HL-60 (cell line): Measurements from ENCODE around the gene HTR3E.

Experiments
- DNase-seq, 2 experiments: peaks; one replicate each; pipeline ENCODE4 v3.0.0-alpha.2; 2010 to 2020; ENCODE audit warnings: low read depth in 1 of 2, low spot score in 1 of 2
- H3K27ac ChIP-seq: fragments of 250-450 bp; sonication (Bioruptor Pico); replicated peaks from 2 replicates; pipeline ENCODE4 v1.5.1; 2020; ENCODE audit warnings: mild to moderate bottlenecking, moderate library complexity
- H3K27me3 ChIP-seq: fragments of 250-450 bp; sonication (Bioruptor Pico); 2 replicates; pipeline ENCODE4 v1.5.1; 2021; ENCODE audit warnings: mild to moderate bottlenecking, moderate library complexity; ENCODE audit not compliant: insufficient read depth, poor library complexity, severe bottlenecking
- H3K4me3 ChIP-seq: replicated peaks from 2 replicates; pipeline ENCODE4 v1.5.1; 2011; ENCODE audit warnings: mild to moderate bottlenecking, control low read depth, low read length; ENCODE audit not compliant: insufficient read depth
- GABPA ChIP-seq: IDR thresholded peaks from 2 replicates; pipeline ENCODE4 v1.6.1; 2012; ENCODE audit warnings: low read depth
- POLR2AphosphoS5 ChIP-seq: IDR thresholded peaks from 2 replicates; pipeline ENCODE4 v1.6.1; 2012; ENCODE audit warnings: low read depth
- SPI1 ChIP-seq: IDR thresholded peaks from 2 replicates; pipeline ENCODE4 v1.6.1; 2012; ENCODE audit warnings: low read depth, mild to moderate bottlenecking, borderline replicate concordance
- TF ChIP-seq, protein P1 (sequence below): IDR thresholded peaks from 2 replicates; pipeline ENCODE4 v1.6.1; 2012; ENCODE audit warnings: low read depth; ENCODE audit not compliant: insufficient replicate concordance
- TF ChIP-seq, protein P2 (sequence below): IDR thresholded peaks from one replicate; pipeline ENCODE4 v1.5.1; 2011; ENCODE audit warnings: low read length, control low read depth, inconsistent platforms; ENCODE audit not compliant: insufficient read depth

The HTR3E gene

DNA sequence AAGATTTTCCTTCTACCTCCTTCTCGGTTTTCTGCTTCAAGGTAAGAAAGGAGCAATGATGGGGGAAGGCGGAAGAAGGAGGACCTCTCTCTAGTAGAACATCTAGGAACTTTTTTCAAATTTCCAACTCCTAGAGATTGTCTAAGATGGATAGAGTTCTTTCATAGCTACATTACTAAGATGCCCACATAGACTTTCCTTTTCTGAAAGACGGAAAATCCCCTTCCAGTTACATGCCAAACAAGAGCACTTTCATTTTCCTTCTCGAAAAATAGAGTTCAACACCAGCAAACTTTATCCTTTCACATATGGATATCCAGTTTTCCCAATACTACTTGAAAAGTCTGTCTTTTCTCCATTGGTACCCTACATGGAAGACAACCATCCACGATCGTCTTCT, 692 bp downstream of the HTR3E start:
- no peak for DNase-seq
- Histone ChIP-seq H3K27me3 (no peaks in the 10 kb centered on the region), H3K4me3 (no peak overlapping the region), H3K27ac (no peak overlapping the region)
- TF ChIP-seq POLR2AphosphoS5 (no peak), GABPA (no peak), SPI1 (no peak)
- TF ChIP-seq, protein P1, sequence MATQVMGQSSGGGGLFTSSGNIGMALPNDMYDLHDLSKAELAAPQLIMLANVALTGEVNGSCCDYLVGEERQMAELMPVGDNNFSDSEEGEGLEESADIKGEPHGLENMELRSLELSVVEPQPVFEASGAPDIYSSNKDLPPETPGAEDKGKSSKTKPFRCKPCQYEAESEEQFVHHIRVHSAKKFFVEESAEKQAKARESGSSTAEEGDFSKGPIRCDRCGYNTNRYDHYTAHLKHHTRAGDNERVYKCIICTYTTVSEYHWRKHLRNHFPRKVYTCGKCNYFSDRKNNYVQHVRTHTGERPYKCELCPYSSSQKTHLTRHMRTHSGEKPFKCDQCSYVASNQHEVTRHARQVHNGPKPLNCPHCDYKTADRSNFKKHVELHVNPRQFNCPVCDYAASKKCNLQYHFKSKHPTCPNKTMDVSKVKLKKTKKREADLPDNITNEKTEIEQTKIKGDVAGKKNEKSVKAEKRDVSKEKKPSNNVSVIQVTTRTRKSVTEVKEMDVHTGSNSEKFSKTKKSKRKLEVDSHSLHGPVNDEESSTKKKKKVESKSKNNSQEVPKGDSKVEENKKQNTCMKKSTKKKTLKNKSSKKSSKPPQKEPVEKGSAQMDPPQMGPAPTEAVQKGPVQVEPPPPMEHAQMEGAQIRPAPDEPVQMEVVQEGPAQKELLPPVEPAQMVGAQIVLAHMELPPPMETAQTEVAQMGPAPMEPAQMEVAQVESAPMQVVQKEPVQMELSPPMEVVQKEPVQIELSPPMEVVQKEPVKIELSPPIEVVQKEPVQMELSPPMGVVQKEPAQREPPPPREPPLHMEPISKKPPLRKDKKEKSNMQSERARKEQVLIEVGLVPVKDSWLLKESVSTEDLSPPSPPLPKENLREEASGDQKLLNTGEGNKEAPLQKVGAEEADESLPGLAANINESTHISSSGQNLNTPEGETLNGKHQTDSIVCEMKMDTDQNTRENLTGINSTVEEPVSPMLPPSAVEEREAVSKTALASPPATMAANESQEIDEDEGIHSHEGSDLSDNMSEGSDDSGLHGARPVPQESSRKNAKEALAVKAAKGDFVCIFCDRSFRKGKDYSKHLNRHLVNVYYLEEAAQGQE = no peak
- TF ChIP-seq, protein P2, sequence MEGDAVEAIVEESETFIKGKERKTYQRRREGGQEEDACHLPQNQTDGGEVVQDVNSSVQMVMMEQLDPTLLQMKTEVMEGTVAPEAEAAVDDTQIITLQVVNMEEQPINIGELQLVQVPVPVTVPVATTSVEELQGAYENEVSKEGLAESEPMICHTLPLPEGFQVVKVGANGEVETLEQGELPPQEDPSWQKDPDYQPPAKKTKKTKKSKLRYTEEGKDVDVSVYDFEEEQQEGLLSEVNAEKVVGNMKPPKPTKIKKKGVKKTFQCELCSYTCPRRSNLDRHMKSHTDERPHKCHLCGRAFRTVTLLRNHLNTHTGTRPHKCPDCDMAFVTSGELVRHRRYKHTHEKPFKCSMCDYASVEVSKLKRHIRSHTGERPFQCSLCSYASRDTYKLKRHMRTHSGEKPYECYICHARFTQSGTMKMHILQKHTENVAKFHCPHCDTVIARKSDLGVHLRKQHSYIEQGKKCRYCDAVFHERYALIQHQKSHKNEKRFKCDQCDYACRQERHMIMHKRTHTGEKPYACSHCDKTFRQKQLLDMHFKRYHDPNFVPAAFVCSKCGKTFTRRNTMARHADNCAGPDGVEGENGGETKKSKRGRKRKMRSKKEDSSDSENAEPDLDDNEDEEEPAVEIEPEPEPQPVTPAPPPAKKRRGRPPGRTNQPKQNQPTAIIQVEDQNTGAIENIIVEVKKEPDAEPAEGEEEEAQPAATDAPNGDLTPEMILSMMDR = no peak

DNA sequence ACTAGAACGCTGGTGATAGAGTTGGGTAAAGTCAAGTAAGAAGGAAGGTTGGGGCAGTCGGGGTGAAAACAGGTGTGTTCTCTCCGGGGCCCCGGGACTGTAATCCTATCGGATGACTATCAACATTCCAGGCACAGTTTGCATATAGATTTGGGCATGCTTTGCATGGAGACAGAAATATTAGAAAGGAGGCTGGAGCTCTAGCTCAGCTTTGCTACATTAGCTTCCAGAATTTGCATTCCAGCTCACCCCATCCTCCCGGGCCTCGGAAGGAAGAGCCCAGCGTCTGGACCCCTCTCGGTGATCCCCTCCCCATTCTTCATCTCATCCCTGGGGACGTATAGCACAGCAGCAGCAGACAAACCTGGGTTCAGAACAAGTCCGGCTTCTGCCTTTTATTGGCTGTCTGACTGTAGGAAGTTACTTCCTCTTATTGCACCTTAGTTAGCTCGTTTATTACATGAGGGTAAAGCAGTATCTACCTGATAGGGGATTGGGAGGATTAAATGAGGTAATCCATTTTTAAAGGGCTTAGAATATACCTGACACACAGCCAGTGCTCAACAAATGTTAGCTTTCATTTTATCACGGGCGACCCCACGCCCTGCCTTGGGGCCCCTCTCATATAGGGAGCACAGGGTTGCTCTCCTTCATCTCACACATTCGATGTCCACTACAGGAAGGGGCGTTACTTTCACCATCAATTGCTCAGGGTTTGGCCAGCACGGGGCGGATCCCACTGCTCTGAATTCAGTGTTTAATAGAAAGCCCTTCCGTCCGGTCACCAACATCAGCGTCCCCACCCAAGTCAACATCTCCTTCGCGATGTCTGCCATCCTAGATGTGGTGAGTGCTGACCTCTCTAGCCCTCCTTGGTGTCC, 3.2 kb downstream of the HTR3E start:
- Histone ChIP-seq H3K4me3 (no peak overlapping the region), H3K27me3 (no peaks in the 10 kb centered on the region), H3K27ac (no peak overlapping the region)
- no peak for TF ChIP-seq POLR2AphosphoS5
- TF ChIP-seq, protein P1 = no peak
- no peak for TF ChIP-seq GABPA
- TF ChIP-seq, protein P2 = no peak
- no peak for TF ChIP-seq SPI1
- DNase-seq = no peak

DNA sequence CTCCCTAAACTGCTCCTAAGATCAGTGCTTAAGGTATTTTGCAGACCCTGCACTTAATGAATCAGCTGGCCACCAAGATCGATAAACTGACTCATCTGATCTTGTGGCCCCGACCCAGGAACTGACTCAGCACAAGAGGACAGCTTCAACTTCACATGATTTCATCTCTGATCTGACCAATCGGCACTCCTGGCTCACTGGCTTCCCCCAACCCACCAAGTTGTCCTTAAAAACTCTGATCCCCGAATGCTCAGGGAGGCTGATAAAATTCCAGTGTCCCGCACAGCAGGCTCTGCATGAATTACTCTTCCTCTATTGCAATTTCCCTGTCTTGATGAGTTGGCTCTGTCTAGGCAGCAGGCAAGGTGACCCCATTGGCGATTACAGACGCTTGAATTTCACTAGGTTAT, 13.5 kb downstream of the HTR3E start:
- Histone ChIP-seq H3K27me3 (no peaks in the 10 kb centered on the region), H3K27ac (no peak overlapping the region), H3K4me3 (no peak overlapping the region)
- DNase-seq = no peak
- TF ChIP-seq GABPA (no peak), POLR2AphosphoS5 (no peak), SPI1 (no peak)
- TF ChIP-seq, protein P1 = no peak
- TF ChIP-seq, protein P2 = no peak
